MM.1S (cell line): ENCODE data around the gene CAMK1G.

ENCODE experiments used
- DNase-seq: peaks from one replicate; pipeline ENCODE4 v3.0.0-alpha.2; 2015
- H2AFZ ChIP-seq: fragments of 300-600 bp; sonication (generic); 2 replicates; pipeline ENCODE4 v1.6.0; 2016; ENCODE audit warnings: antibody characterized with exemption, low read length
- H3F3A ChIP-seq: fragments of 300-600 bp; sonication (generic); 2 replicates; pipeline ENCODE4 v1.6.1; 2016; ENCODE audit warnings: mild to moderate bottlenecking, antibody characterized with exemption, low read length, moderate library complexity, mixed read lengths; ENCODE audit not compliant: insufficient read depth
- H3K27ac ChIP-seq: fragments of 300-600 bp; sonication (generic); 2 replicates; pipeline ENCODE4 v1.5.1; 2016; ENCODE audit warnings: mild to moderate bottlenecking, low read length
- H3K27me3 ChIP-seq: fragments of 300-600 bp; sonication (generic); replicated peaks from 2 replicates; pipeline ENCODE4 v1.6.0; 2016; ENCODE audit warnings: low read length; ENCODE audit not compliant: insufficient read depth
- H3K36me3 ChIP-seq: fragments of 300-600 bp; sonication (generic); replicated peaks from 2 replicates; pipeline ENCODE4 v1.6.1; 2016; ENCODE audit warnings: mild to moderate bottlenecking, low read length, mixed read lengths; ENCODE audit not compliant: insufficient read depth
- H3K4me1 ChIP-seq: fragments of 300-600 bp; sonication (generic); 2 replicates; pipeline ENCODE4 v1.6.1; 2016; ENCODE audit warnings: low read length, mixed read lengths
- H3K4me2 ChIP-seq: fragments of 300-600 bp; sonication (generic); 2 replicates; pipeline ENCODE4 v1.6.0; 2016; ENCODE audit warnings: low read depth, low read length
- H3K4me3 ChIP-seq: fragments of 300-600 bp; sonication (generic); 2 replicates; pipeline ENCODE4 v1.5.1; 2016; ENCODE audit warnings: low read length, mixed read lengths
- H3K79me2 ChIP-seq: fragments of 300-600 bp; sonication (generic); 2 replicates; pipeline ENCODE4 v1.6.1; 2016; ENCODE audit warnings: mixed run types, low read length, mixed read lengths
- H3K9ac ChIP-seq: fragments of 300-600 bp; sonication (generic); 2 replicates; pipeline ENCODE4 v1.6.1; 2016; ENCODE audit warnings: low read length, mixed read lengths
- H3K9me2 ChIP-seq: fragments of 300-600 bp; sonication (generic); replicated peaks from 2 replicates; pipeline ENCODE4 v1.6.1; 2016; ENCODE audit warnings: mild to moderate bottlenecking, low read length, mixed read lengths; ENCODE audit not compliant: insufficient read depth
- H3K9me3 ChIP-seq: fragments of 300-600 bp; sonication (generic); replicated peaks from 2 replicates; pipeline ENCODE4 v1.6.1; 2016; ENCODE audit warnings: mild to moderate bottlenecking, low read length, mixed read lengths; ENCODE audit not compliant: insufficient read depth
- H4K20me1 ChIP-seq: fragments of 300-600 bp; sonication (generic); 2 replicates; pipeline ENCODE4 v1.6.1; 2016; ENCODE audit warnings: mild to moderate bottlenecking, low read length, moderate library complexity, mixed read lengths; ENCODE audit not compliant: insufficient read depth
- EZH2 ChIP-seq: fragments of 300-600 bp; sonication (generic); optimal IDR thresholded peaks from 2 replicates; pipeline ENCODE3; 2017; ENCODE audit warnings: low read depth, mild to moderate bottlenecking, antibody characterized with exemption, low read length, mixed read lengths
- EZH2phosphoT487 ChIP-seq: fragments of 300-600 bp; sonication (generic); IDR thresholded peaks from 2 replicates; pipeline ENCODE4 v1.6.1; 2018; ENCODE audit warnings: antibody characterized with exemption, low read length
- TF ChIP-seq, protein P1 (sequence below): fragments of 300-600 bp; sonication (generic); IDR thresholded peaks from 2 replicates; pipeline ENCODE4 v1.5.1; 2016; ENCODE audit warnings: antibody characterized with exemption, low read length, mixed read lengths

The CAMK1G gene

DNA sequence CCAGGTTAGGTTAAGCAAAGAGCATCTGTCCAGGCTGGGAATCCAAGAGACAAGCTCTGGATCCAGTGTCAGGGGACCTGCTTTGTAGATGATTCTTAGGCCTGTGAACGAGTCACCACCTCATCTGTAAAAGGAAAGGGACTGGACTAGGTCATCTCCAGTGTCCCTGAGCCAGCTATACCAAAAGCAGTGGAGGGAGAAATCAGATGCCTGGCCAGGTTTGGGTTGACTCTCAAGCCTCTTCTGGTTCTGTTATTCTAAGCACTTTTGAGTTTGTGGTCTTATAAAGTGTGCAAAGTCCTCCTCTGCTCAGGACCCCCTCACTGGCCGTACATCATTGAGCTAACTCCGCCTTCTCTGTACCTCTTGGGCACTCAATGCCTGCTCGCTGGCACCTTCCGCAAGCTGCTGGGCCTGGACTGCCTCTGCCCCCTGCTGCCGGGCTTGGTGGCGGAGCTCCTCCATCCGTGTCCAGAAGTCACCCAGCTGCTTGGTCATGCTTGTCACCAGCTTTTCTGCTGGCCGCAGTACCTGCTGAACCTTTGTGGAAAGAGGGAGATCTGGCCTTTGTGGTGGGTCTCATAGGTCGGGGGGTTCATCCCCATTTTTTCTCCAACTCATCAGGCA lies 33.6 kb downstream of the CAMK1G start:
- Histone ChIP-seq H3K4me2 (no peak overlapping the region), H2AFZ (no peak overlapping the region), H3K27ac (no peak overlapping the region), H3K79me2 (no peaks in the 10 kb centered on the region), H3K9me3 (no peaks in the 10 kb centered on the region), H3F3A (no peaks in the 10 kb centered on the region), H4K20me1 (no peaks in the 10 kb centered on the region), H3K9me2 (no peaks in the 10 kb centered on the region), H3K4me3 (no peak overlapping the region), H3K9ac (no peak overlapping the region), H3K27me3 (no peaks in the 10 kb centered on the region), H3K4me1 (peaks cover 8% of the 10 kb centered on the region), H3K36me3 (no peaks in the 10 kb centered on the region)
- TF ChIP-seq, protein P1, sequence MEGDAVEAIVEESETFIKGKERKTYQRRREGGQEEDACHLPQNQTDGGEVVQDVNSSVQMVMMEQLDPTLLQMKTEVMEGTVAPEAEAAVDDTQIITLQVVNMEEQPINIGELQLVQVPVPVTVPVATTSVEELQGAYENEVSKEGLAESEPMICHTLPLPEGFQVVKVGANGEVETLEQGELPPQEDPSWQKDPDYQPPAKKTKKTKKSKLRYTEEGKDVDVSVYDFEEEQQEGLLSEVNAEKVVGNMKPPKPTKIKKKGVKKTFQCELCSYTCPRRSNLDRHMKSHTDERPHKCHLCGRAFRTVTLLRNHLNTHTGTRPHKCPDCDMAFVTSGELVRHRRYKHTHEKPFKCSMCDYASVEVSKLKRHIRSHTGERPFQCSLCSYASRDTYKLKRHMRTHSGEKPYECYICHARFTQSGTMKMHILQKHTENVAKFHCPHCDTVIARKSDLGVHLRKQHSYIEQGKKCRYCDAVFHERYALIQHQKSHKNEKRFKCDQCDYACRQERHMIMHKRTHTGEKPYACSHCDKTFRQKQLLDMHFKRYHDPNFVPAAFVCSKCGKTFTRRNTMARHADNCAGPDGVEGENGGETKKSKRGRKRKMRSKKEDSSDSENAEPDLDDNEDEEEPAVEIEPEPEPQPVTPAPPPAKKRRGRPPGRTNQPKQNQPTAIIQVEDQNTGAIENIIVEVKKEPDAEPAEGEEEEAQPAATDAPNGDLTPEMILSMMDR = no peak
- no peak for TF ChIP-seq EZH2phosphoT487
- TF ChIP-seq EZH2 = no peak
- no peak for DNase-seq

DNA sequence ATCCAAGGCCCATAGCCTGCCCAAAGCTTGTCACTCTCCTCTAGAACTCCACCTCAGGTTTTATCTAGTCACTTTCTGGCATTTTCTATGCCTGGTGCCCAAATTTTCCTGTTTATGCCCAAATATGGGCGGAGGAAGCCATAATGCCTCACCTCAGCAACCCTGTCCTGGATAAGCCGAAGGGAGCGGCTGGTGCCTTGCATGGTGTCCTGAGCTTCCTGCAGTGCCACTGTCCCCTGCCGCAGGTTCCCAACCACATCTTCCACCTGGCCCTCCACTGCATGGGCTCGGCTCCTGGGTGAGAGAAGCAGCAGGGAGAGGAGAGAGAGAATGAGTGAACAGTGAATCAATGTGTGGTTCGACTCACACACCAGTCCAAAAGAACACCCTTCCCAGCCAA lies 34.2 kb downstream of the CAMK1G start:
- H4K20me1 ChIP-seq = no peaks in the 10 kb centered on the region
- H3K4me3 ChIP-seq = no peak overlapping the region
- H3F3A ChIP-seq = no peaks in the 10 kb centered on the region
- H3K9ac ChIP-seq = no peak overlapping the region
- H3K79me2 ChIP-seq = no peaks in the 10 kb centered on the region
- no peak for DNase-seq
- no peak overlapping the region for H3K4me2 ChIP-seq
- H3K9me3 ChIP-seq = no peaks in the 10 kb centered on the region
- H3K36me3 ChIP-seq = no peaks in the 10 kb centered on the region
- H3K4me1 ChIP-seq = peaks cover 8% of the 10 kb centered on the region
- TF ChIP-seq, protein P1 = no peak
- TF ChIP-seq EZH2 (no peak), EZH2phosphoT487 (no peak)
- no peaks in the 10 kb centered on the region for H3K27me3 ChIP-seq
- no peak overlapping the region for H2AFZ ChIP-seq
- H3K27ac ChIP-seq = no peak overlapping the region
- H3K9me2 ChIP-seq = no peaks in the 10 kb centered on the region

DNA sequence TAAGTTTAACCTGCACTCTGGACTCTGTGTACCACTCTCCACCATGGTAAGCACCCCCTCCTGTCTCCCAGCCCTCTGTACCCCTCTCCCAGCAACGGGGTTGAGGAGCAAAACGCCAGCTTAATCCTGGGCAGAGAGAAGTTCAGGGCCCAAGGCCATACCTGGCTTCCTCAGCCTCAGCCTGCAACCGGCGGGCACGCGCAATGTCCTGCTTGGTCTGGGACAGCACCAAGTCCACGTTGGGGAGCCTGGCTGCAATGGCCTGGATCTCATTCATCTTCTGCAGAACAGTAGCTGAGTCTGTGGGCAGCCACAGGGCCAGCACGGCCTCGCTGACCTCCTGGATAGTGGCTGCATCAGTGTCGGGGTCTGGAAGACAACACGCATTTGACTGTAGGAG lies 34.8 kb downstream of the CAMK1G start:
- Histone ChIP-seq H3K4me2 (no peak overlapping the region), H3F3A (no peaks in the 10 kb centered on the region), H3K36me3 (no peaks in the 10 kb centered on the region), H3K4me1 (peaks cover 8% of the 10 kb centered on the region), H3K79me2 (no peaks in the 10 kb centered on the region), H3K27ac (no peak overlapping the region), H3K9me3 (no peaks in the 10 kb centered on the region), H4K20me1 (no peaks in the 10 kb centered on the region), H3K9ac (no peak overlapping the region), H3K9me2 (no peaks in the 10 kb centered on the region), H3K27me3 (no peaks in the 10 kb centered on the region), H3K4me3 (no peak overlapping the region), H2AFZ (no peak overlapping the region)
- no peak for DNase-seq
- no peak for TF ChIP-seq EZH2phosphoT487
- TF ChIP-seq, protein P1 = no peak
- no peak for TF ChIP-seq EZH2
